ENCODE measurements around the gene RCE1. TPM values are rescaled to one million over a fixed set of nuclear protein-coding genes. Genes with fewer than 3 reads are reported as not detected.
A peak's percentile ranks its signal among the peaks of the same experiment; 100 is the strongest.

The RCE1 gene
- total RNA-seq, 4 donors from 2014 or later, result 6.6 to 11.8 (median 8.3) TPM

- Histone ChIP-seq H3K27me3 (no peaks in the 10 kb centered on the region), H3K27ac (peak overlapping the region in 1 of 4 donors; percentile 26), H3K4me3 (no peak overlapping the region), H3K4me1 (peaks cover 15 to 43% of the 10 kb centered on the region in 2 donors), H3K9me3 (no peaks in the 10 kb centered on the region), H3K36me3 (no peaks in the 10 kb centered on the region)
- DNase-seq, result no peak
- ATAC-seq, result no peak
- intact Hi-C loops (cut with DNase I; ENCODE audit: low total_unique reads), result no loop called here
- no peak for TF ChIP-seq CTCF (IDR thresholded peaks at IDR 0.05 in 4 of 5, conservative IDR thresholded peaks at IDR 0.05 in 1 of 5)
- TF ChIP-seq POLR2A (IDR thresholded peaks at IDR 0.05), result no peak
- in situ Hi-C loops (cut with MboI; ENCODE audit: low sequenced_read_pairs in 4 of 4), result no loop called here
Measured at GRCh38 chr11:66881451-66881835, 38.2 kb downstream of the RCE1 start.

GRCh38 chr11:66881927-66882452 is 38.7 kb downstream of the RCE1 start:
- TF ChIP-seq CTCF (IDR thresholded peaks at IDR 0.05 in 4 of 5, conservative IDR thresholded peaks at IDR 0.05 in 1 of 5), result no peak
- TF ChIP-seq POLR2A (IDR thresholded peaks at IDR 0.05), result no peak
- ATAC-seq (no peak), DNase-seq (no peak)
- intact Hi-C loops (cut with DNase I; ENCODE audit: low total_unique reads), result loop anchor here (2.0 kb wide), 1 partner anchor 37 kb away; no protein-coding TSS in a partner anchor
- no peak overlapping the region for H3K4me3 ChIP-seq
- H3K27me3 ChIP-seq, result no peaks in the 10 kb centered on the region
- in situ Hi-C loops (cut with MboI; ENCODE audit: low sequenced_read_pairs in 4 of 4), result no loop called here
- no peaks in the 10 kb centered on the region for H3K36me3 ChIP-seq
- peaks cover 10 to 43% of the 10 kb centered on the region in 2 donors for H3K4me1 ChIP-seq
- peak overlapping the region in 3 of 4 donors; percentile 64 to 81 (median 71) for H3K27ac ChIP-seq
- no peaks in the 10 kb centered on the region for H3K9me3 ChIP-seq

- Histone ChIP-seq H3K27me3 (no peaks in the 10 kb centered on the region), H3K36me3 (no peaks in the 10 kb centered on the region), H3K9me3 (no peaks in the 10 kb centered on the region), H3K4me3 (peak overlapping the region; percentile 21 to 45 (median 42)), H3K4me1 (peaks cover 9 to 48% of the 10 kb centered on the region in 2 donors), H3K27ac (peak overlapping the region in 3 of 4 donors; percentile 64 to 81 (median 71))
- TF ChIP-seq CTCF (IDR thresholded peaks at IDR 0.05 in 4 of 5, conservative IDR thresholded peaks at IDR 0.05 in 1 of 5) (no peak), POLR2A (IDR thresholded peaks at IDR 0.05) (no peak)
- DNase-seq (peak in 1 of 2 donors; percentile 60), ATAC-seq (peak; percentile 19 to 38)
- in situ Hi-C loops (cut with MboI; ENCODE audit: low sequenced_read_pairs in 4 of 4), result no loop called here
- intact Hi-C loops (cut with DNase I; ENCODE audit: low total_unique reads), result loop anchor here (1.0 to 2.0 kb wide), 2 partner anchors 38 to 188 kb away; no protein-coding TSS in a partner anchor
Measured at GRCh38 chr11:66882561-66883015, 39.3 kb downstream of the RCE1 start.

GRCh38 chr11:66883016-66883965 is 40.0 kb downstream of the RCE1 start:
- peak; percentile 36 to 73 for DNase-seq
- in situ Hi-C loops (cut with MboI; ENCODE audit: low sequenced_read_pairs in 4 of 4), result no loop called here
- ATAC-seq, result peak; percentile 68 to 79
- Histone ChIP-seq H3K4me3 (peak overlapping the region; percentile 21 to 45 (median 42)), H3K27me3 (no peaks in the 10 kb centered on the region), H3K36me3 (no peaks in the 10 kb centered on the region), H3K27ac (peak overlapping the region in 3 of 4 donors; percentile 64 to 81 (median 71)), H3K9me3 (no peaks in the 10 kb centered on the region), H3K4me1 (peaks cover 9 to 51% of the 10 kb centered on the region in 2 donors)
- TF ChIP-seq CTCF (IDR thresholded peaks at IDR 0.05 in 4 of 5, conservative IDR thresholded peaks at IDR 0.05 in 1 of 5), result peak; percentile 66 to 82 (median 76)
- no peak for TF ChIP-seq POLR2A (IDR thresholded peaks at IDR 0.05)
- intact Hi-C loops (cut with DNase I; ENCODE audit: low total_unique reads), result loop anchor here (1.0 to 2.0 kb wide), 2 partner anchors 38 to 189 kb away; no protein-coding TSS in a partner anchor
